Measurements from ENCODE around the gene TMEM17.

Gene TMEM17

GRCh38 chr2:62471404-62471803, 34.6 kb downstream of the TMEM17 start:
- DNase-seq, result no peak

- DNase-seq, result no peak
These were observed 36.4 kb downstream of the TMEM17 start for GRCh38 chr2:62469548-62469947.

GRCh38 chr2:62469114-62469513, 36.9 kb downstream of the TMEM17 start:
- DNase-seq, result no peak

GRCh38 chr2:62467475-62468321, 38.3 kb downstream of the TMEM17 start:
- no peak for DNase-seq

GRCh38 chr2:62467100-62467474, 38.9 kb downstream of the TMEM17 start:
- no peak for DNase-seq

- no peak for DNase-seq
These were observed 39.5 kb downstream of the TMEM17 start for GRCh38 chr2:62466503-62466854.

- DNase-seq, result no peak
These were observed 40.1 kb downstream of the TMEM17 start for GRCh38 chr2:62465741-62466502.

- DNase-seq, result no peak
These were observed 40.8 kb downstream of the TMEM17 start for GRCh38 chr2:62465039-62465740.

- no peak for DNase-seq
These were observed 41.6 kb downstream of the TMEM17 start for GRCh38 chr2:62464221-62465007.

- DNase-seq, result no peak
These were observed 43.8 kb downstream of the TMEM17 start for GRCh38 chr2:62462211-62462610.

GRCh38 chr2:62461707-62462106, 44.3 kb downstream of the TMEM17 start:
- DNase-seq, result peak; percentile 16

- no peak for DNase-seq
These were observed 44.9 kb downstream of the TMEM17 start for GRCh38 chr2:62461017-62461553.

- DNase-seq, result no peak
These were observed 45.8 kb downstream of the TMEM17 start for GRCh38 chr2:62460175-62460574.

- DNase-seq, result no peak
These were observed 46.3 kb downstream of the TMEM17 start for GRCh38 chr2:62459672-62460071.

GRCh38 chr2:62459106-62459505, 46.9 kb downstream of the TMEM17 start:
- DNase-seq, result no peak

GRCh38 chr2:62458671-62459081, 47.3 kb downstream of the TMEM17 start:
- no peak for DNase-seq

GRCh38 chr2:62458206-62458641, 47.8 kb downstream of the TMEM17 start:
- DNase-seq, result no peak

- no peak for DNase-seq
These were observed 48.4 kb downstream of the TMEM17 start for GRCh38 chr2:62457556-62457955.

- DNase-seq, result peak; percentile 34
These were observed 49.1 kb downstream of the TMEM17 start for GRCh38 chr2:62456721-62457539.

- no peak for DNase-seq
These were observed 49.9 kb downstream of the TMEM17 start for GRCh38 chr2:62455957-62456692.

GRCh38 chr2:62453955-62454354, 52.0 kb downstream of the TMEM17 start:
- DNase-seq, result no peak

Measured in amniotic stem cell (primary cell).